ENCODE measurements around the gene MGAT5B.

The MGAT5B gene

GRCh38 chr17:76880971-76881370 is 12.8 kb downstream of the MGAT5B start:
- DNase-seq, result no peak

- no peak for DNase-seq
Observed at GRCh38 chr17:76881408-76881807, 13.2 kb downstream of the MGAT5B start.

GRCh38 chr17:76881966-76882365 is 13.8 kb downstream of the MGAT5B start:
- DNase-seq, result no peak

- no peak for DNase-seq
Observed at GRCh38 chr17:76883744-76884525, 15.7 kb downstream of the MGAT5B start.

- no peak for DNase-seq
Observed at GRCh38 chr17:76884995-76885893, 17.0 kb downstream of the MGAT5B start.

- no peak for DNase-seq
Observed at GRCh38 chr17:76885894-76886290, 17.7 kb downstream of the MGAT5B start.

GRCh38 chr17:76886395-76886794 is 18.2 kb downstream of the MGAT5B start:
- DNase-seq, result no peak

GRCh38 chr17:76887802-76888201 is 19.6 kb downstream of the MGAT5B start:
- DNase-seq, result no peak

- no peak for DNase-seq
Observed at GRCh38 chr17:76888661-76889060, 20.5 kb downstream of the MGAT5B start.

- no peak for DNase-seq
Observed at GRCh38 chr17:76889323-76889722, 21.1 kb downstream of the MGAT5B start.

- DNase-seq, result no peak
Observed at GRCh38 chr17:76892329-76892728, 24.1 kb downstream of the MGAT5B start.

GRCh38 chr17:76893623-76894334 is 25.6 kb downstream of the MGAT5B start:
- DNase-seq, result no peak

GRCh38 chr17:76894842-76895241 is 26.6 kb downstream of the MGAT5B start:
- no peak for DNase-seq

GRCh38 chr17:76897023-76897422 is 28.8 kb downstream of the MGAT5B start:
- no peak for DNase-seq

- no peak for DNase-seq
Observed at GRCh38 chr17:76899414-76899813, 31.2 kb downstream of the MGAT5B start.

- DNase-seq, result no peak
Observed at GRCh38 chr17:76900723-76901122, 32.5 kb downstream of the MGAT5B start.

GRCh38 chr17:76901542-76902197 is 33.5 kb downstream of the MGAT5B start:
- DNase-seq, result no peak

GRCh38 chr17:76902476-76902875 is 34.3 kb downstream of the MGAT5B start:
- DNase-seq, result no peak

- DNase-seq, result no peak
Observed at GRCh38 chr17:76903631-76904030, 35.4 kb downstream of the MGAT5B start.

- no peak for DNase-seq
Observed at GRCh38 chr17:76904116-76904515, 35.9 kb downstream of the MGAT5B start.

- DNase-seq, result no peak
Observed at GRCh38 chr17:76905036-76905435, 36.8 kb downstream of the MGAT5B start.

- no peak for DNase-seq
Observed at GRCh38 chr17:76905836-76906235, 37.6 kb downstream of the MGAT5B start.

- DNase-seq, result no peak
Observed at GRCh38 chr17:76906463-76906862, 38.3 kb downstream of the MGAT5B start.
